Uterus (tissue), 4 donors: ENCODE results near the gene RLN1. TPM values are rescaled to one million over a fixed set of nuclear protein-coding genes. Genes with fewer than 3 reads are reported as not detected.
"Not testable (repeated sequence)": the region's sequence is repeated elsewhere in the genome, so short reads cannot be mapped to it uniquely, and the experiment has no call there.

ENCODE experiments used
- DNase-seq, 2 donors: peaks; one replicate each; pipeline ENCODE4 v3.0.0-alpha.2; 2019 to 2020
- H3K27ac ChIP-seq, 2 donors: fragments of 200-600 bp; sonication (generic); 1 replicate in 1 of 2; 2 replicates in 1 of 2; pipeline ENCODE4 v1.5.1; 2016 to 2018
- H3K27me3 ChIP-seq, 2 donors: fragments of 200-600 bp; sonication (generic); one replicate each; pipeline ENCODE4 v1.5.1; 2018 to 2019; ENCODE audit warnings: control low read depth in 1 of 2
- H3K36me3 ChIP-seq, 2 donors: fragments of 200-600 bp; sonication (generic); one replicate each; pipeline ENCODE4 v1.5.1; 2019; ENCODE audit warnings: control low read depth in 1 of 2
- H3K4me1 ChIP-seq, 2 donors: fragments of 200-600 bp; sonication (generic); one replicate each; pipeline ENCODE4 v1.5.1; 2018 to 2019; ENCODE audit warnings: control low read depth in 1 of 2
- H3K4me3 ChIP-seq, 2 donors: fragments of 200-600 bp; sonication (generic); 1 replicate in 1 of 2; 2 replicates in 1 of 2; pipeline ENCODE4 v1.5.1; 2018 to 2019; ENCODE audit warnings: mild to moderate bottlenecking in 1 of 2
- H3K9me3 ChIP-seq, 2 donors: fragments of 200-600 bp; sonication (generic); one replicate each; pipeline ENCODE4 v1.5.1; 2019; ENCODE audit warnings: control low read depth in 1 of 2
- CTCF ChIP-seq, 4 experiments: fragments of 200-600 bp in 2 of 4; fragments of 450-650 bp in 2 of 4; sonication (generic) in 2 of 4; IDR thresholded peaks; one replicate each; pipeline ENCODE4 v1.5.1; 2016 to 2019; ENCODE audit warnings: antibody characterized with exemption in 4 of 4, mild to moderate bottlenecking in 2 of 4, moderate library complexity in 1 of 4
- POLR2A ChIP-seq, 2 donors: fragments of 450-650 bp; IDR thresholded peaks; one replicate each; pipeline ENCODE4 v1.6.1; 2016; ENCODE audit warnings: antibody characterized with exemption in 2 of 2, mild to moderate bottlenecking in 1 of 2, moderate library complexity in 1 of 2
- intact Hi-C: fragments of 100-400 bp; cut with DNase I; formaldehyde crosslinking; loops from one replicate; pipeline ENCODE4 v1.15.1; 2023; ENCODE audit warnings: low total_unique reads
- total RNA-seq, 4 donors: library from RNA; depleted of rRNA in 3 of 4; stranded (reverse); fragments of >200 nt in 3 of 4; gene quantifications; one replicate each; pipeline versions ENCODE4 v1.1.0 to v1.2.4, GENCODE V29; 2014 to 2023
- donor health status: DM: yes; HTN: yes; CAD: no.

RLN1 gene, protein sequence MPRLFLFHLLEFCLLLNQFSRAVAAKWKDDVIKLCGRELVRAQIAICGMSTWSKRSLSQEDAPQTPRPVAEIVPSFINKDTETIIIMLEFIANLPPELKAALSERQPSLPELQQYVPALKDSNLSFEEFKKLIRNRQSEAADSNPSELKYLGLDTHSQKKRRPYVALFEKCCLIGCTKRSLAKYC
- total RNA-seq: under 1 TPM in 1 of 4 donors, not detected in 3; 0.76 TPM

- DNase-seq, H3K27me3 ChIP-seq, intact Hi-C loops, H3K27ac ChIP-seq, H3K4me3 ChIP-seq, H3K36me3 ChIP-seq, H3K9me3 ChIP-seq, H3K4me1 ChIP-seq: not testable (repeated sequence)
Measured at GRCh38 chr9:5338992-5339981, at the start of gene RLN1. RLN1 (minus strand) TSS chr9:5339876; CDS start chr9:5339746, 130 bp downstream.

DNA sequence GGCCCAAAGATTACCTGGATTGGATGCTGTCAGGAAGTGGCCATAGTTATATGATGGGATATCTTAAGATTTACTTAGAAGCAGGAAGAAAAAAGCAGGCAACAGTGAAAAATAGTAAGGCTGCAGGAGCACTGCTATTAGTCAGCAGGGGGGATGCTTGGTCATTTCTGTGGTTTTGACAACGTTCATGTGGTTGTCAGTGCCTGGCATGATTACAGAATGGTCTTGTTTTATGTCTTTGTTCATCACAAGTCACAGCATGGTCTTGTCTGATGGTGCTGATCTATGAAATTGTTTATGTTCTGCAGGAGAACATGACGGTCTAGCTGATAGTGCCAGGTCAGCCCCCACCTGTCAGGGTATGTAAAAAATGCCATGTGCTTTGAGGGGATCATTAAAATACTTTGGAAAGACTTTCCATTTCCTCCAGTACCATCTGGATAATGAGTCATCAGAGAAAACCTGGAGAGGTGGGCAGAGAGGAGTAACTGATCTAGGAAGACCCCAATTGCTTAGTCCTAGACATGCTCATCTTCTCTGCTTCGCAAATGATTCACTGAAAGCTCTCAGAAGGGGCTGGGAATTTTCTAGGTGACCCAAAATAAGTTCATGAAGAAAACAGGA is 49.5 kb upstream of the RLN1 start:
- H3K4me3 ChIP-seq: no peak overlapping the region
- H3K4me1 ChIP-seq: no peaks in the 10 kb centered on the region
- H3K9me3 ChIP-seq: no peaks in the 10 kb centered on the region
- no peaks in the 10 kb centered on the region for H3K36me3 ChIP-seq
- TF ChIP-seq POLR2A (IDR thresholded peaks at IDR 0.05): no peak
- no peak for TF ChIP-seq CTCF (IDR thresholded peaks at IDR 0.05)
- intact Hi-C loops: no loop called here
- no peaks in the 10 kb centered on the region for H3K27me3 ChIP-seq
- no peak overlapping the region for H3K27ac ChIP-seq
- DNase-seq: no peak

DNA sequence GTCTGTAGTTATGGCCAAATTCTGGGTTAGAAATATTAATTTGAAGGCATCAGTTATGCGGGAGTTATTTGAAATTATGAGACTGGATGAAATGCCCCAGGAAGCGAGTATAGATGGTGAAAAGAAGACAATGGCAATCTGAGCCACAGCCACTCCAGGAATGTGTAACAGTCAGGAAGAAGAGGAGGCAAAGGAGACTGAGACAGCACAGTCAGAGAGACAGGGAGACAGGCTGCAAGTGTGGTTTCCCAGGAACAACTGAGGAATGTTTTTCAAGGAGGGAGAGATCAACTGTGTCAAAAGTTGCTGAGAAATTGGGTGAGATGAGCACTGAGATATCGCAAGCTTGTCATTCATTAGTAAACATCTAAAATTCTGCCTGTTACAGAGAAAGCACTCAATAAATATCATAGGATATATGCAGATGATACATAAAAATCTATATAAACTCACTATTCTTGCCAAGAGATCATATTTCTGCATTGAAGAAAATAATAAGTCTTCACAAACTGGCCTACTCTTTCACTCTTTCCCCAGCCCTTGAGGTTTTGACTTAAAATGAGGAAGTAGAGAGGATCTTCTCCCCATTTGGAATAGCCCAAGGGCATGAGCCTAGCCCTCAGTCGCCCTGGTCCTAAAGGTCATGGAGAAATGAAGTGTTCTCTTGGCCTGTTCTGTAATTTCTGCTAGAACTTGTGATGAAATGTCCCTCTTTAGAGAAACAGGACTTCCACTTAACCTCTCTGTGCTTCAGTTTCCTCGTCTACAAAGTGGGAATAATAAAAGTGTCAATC is 48.5 kb upstream of the RLN1 start:
- Histone ChIP-seq H3K9me3 (no peaks in the 10 kb centered on the region), H3K36me3 (no peaks in the 10 kb centered on the region), H3K27me3 (no peaks in the 10 kb centered on the region), H3K27ac (no peak overlapping the region), H3K4me3 (no peak overlapping the region), H3K4me1 (no peaks in the 10 kb centered on the region)
- TF ChIP-seq POLR2A (IDR thresholded peaks at IDR 0.05) (no peak), CTCF (IDR thresholded peaks at IDR 0.05) (no peak)
- intact Hi-C loops: no loop called here
- no peak for DNase-seq

DNA sequence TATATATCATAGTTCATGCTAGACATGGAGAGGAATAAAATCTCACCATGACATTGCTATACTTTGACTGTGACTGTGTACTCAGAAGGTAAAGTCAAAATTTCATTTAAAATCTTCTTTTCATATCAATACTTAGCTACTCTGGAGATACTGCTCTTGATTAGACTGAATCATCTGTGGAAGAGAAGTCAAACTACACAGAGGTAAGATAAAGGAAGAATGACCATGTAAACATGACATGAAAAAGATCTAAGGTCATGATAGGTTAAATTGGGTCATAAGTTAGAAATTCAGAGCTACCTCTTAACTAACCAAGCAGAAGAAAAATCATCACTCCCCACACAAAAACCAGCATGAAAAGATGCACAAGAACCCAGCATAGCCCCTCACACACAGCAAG is 44.8 kb upstream of the RLN1 start:
- DNase-seq: no peak
- intact Hi-C loops: no loop called here
- H3K4me3 ChIP-seq: no peak overlapping the region
- no peaks in the 10 kb centered on the region for H3K4me1 ChIP-seq
- H3K9me3 ChIP-seq: no peaks in the 10 kb centered on the region
- H3K27me3 ChIP-seq: no peaks in the 10 kb centered on the region
- no peak for TF ChIP-seq POLR2A (IDR thresholded peaks at IDR 0.05)
- TF ChIP-seq CTCF (IDR thresholded peaks at IDR 0.05): no peak
- no peak overlapping the region for H3K27ac ChIP-seq
- H3K36me3 ChIP-seq: no peaks in the 10 kb centered on the region

- intact Hi-C loops: no loop called here
- Histone ChIP-seq H3K27ac (no peak overlapping the region), H3K36me3 (no peaks in the 10 kb centered on the region), H3K4me3 (no peak overlapping the region), H3K4me1 (no peaks in the 10 kb centered on the region), H3K27me3 (no peaks in the 10 kb centered on the region), H3K9me3 (no peaks in the 10 kb centered on the region)
- TF ChIP-seq POLR2A (IDR thresholded peaks at IDR 0.05): no peak
- no peak for TF ChIP-seq CTCF (IDR thresholded peaks at IDR 0.05)
- DNase-seq: no peak
Measured at GRCh38 chr9:5382479-5382878, 42.8 kb upstream of the RLN1 start.
